K562 (cell line): Measurements from ENCODE around the gene GET3. TPM values are rescaled to one million over a fixed set of nuclear protein-coding genes. Genes with fewer than 3 reads are reported as not detected.
A peak's percentile ranks its signal among the peaks of the same experiment; 100 is the strongest.

Experiments used
- CGGBP1 ChIP-seq: fragments of 250-450 bp; sonication (Bioruptor Pico); IDR thresholded peaks from 2 replicates; pipeline ENCODE4 v1.9.0; 2021; ENCODE audit warnings: mild to moderate bottlenecking
- CHD4 ChIP-seq: fragments of 200-600 bp; sonication (generic); IDR thresholded peaks from 3 replicates; pipeline ENCODE4 v1.6.1; 2012; ENCODE audit warnings: low read depth, mild to moderate bottlenecking, mixed read lengths, low read length, inconsistent platforms; ENCODE audit not compliant: insufficient read depth, insufficient replicate concordance, poor library complexity, severe bottlenecking
- CREB3L1 ChIP-seq: fragments of 450-650 bp; IDR thresholded peaks from 2 replicates; pipeline ENCODE4 v1.6.1; 2014; ENCODE audit warnings: low read depth, mild to moderate bottlenecking, moderate library complexity, borderline replicate concordance
- E2F3 ChIP-seq: fragments of 250-450 bp; sonication (Bioruptor Pico); IDR thresholded peaks from 2 replicates; pipeline ENCODE4 v1.4.0; 2020; ENCODE audit warnings: mild to moderate bottlenecking
- GTF2F1 ChIP-seq: IDR thresholded peaks from 2 replicates; pipeline ENCODE4 v1.6.1; 2011; ENCODE audit warnings: low read depth, low read length, improper control_type of control experiment
- MAFG ChIP-seq: fragments of 450-650 bp; conservative IDR thresholded peaks from 2 replicates; pipeline ENCODE4 v1.6.1; 2016; ENCODE audit warnings: missing genetic modification characterization, missing compliant biosample characterization
- NKRF ChIP-seq: fragments of 450-650 bp; IDR thresholded peaks from 2 replicates; pipeline ENCODE4 v1.6.1; 2016; ENCODE audit warnings: borderline replicate concordance
- POLR2H ChIP-seq: IDR thresholded peaks from 2 replicates; pipeline ENCODE4 v1.6.1; 2016; ENCODE audit warnings: missing genetic modification characterization, low read depth, mild to moderate bottlenecking, control low read depth, missing compliant biosample characterization, moderate library complexity
- POLR3A ChIP-seq: IDR thresholded peaks from 2 replicates; pipeline ENCODE4 v1.6.1; 2011; ENCODE audit warnings: borderline replicate concordance, mild to moderate bottlenecking, moderate library complexity; ENCODE audit not compliant: insufficient read length, insufficient read depth; ENCODE audit errors: extremely low read depth
- TOE1 ChIP-seq, 2 experiments: fragments of 450-650 bp in 1 of 2; sonication (generic) in 1 of 2; formaldehyde crosslinking in 1 of 2; IDR thresholded peaks; 2 replicates each; pipeline versions ENCODE4 v1.7.1 to v1.8.0; 2016 to 2022; ENCODE audit warnings: borderline replicate concordance in 2 of 2, mild to moderate bottlenecking in 2 of 2, antibody characterized with exemption in 1 of 2, inconsistent platforms in 1 of 2, low read depth in 1 of 2, missing genetic modification reagents in 1 of 2, moderate library complexity in 1 of 2
- ZHX1 ChIP-seq: fragments of 150-350 bp; conservative IDR thresholded peaks from 2 replicates; pipeline ENCODE4 v1.6.1; 2014; ENCODE audit warnings: low read length
- polyA plus RNA-seq, 8 experiments: library from polyadenylated mRNA; depleted of rRNA in 4 of 8; stranded (reverse) in 5 of 8; unstranded in 3 of 8; fragments of >200 nt; fragmentation: Nextera tagmentation in 2 of 8; fragmentation: Illumina TruSeq in 1 of 8; extraction: Ambion mirVana in 2 of 8; extraction: Trizol in 1 of 8; gene quantifications; 2 replicates each; pipeline versions ENCODE4 v1.2.1 to v1.2.3, GENCODE V29; 2011 to 2014; ENCODE audit warnings: inconsistent platforms in 1 of 8, missing spikeins in 1 of 8
- total RNA-seq, 7 experiments: library from RNA; depleted of rRNA in 6 of 7; stranded (reverse); fragments of >200 nt in 6 of 7; fragmentation: Illumina TruSeq in 2 of 7; extraction: Trizol in 2 of 7; gene quantifications; 2 replicates each; pipeline versions ENCODE4 v1.2.1 to v1.2.3, GENCODE V29; 2011 to 2021; ENCODE audit warnings: low replicate concordance in 1 of 7

The GET3 gene
- total and polyA plus RNA-seq, 9 of the 15 experiments (the other 6 are each of a cell fraction or from before 2014, with no cell fraction given): 8.3 to 83.5 (median 51.8) TPM

GRCh38 chr19:12782424-12783290 lies 45.4 kb downstream of the GET3 start (continued):
- TF ChIP-seq POLR3A (no peak), CREB3L1 (no peak), NKRF (peak; percentile 71; the same call in 1 of the 2 replicates), TOE1 (IDR thresholded peaks at IDR 0.05; ENCODE audit: borderline replicate concordance) (peak; percentile 66; the same call in 1 of the 2 replicates), TOE1 (CRISPR knock-in tag; IDR thresholded peaks at IDR 0.05; ENCODE audit: borderline replicate concordance, low read depth) (no peak), CHD4 (peak; percentile 21), GTF2F1 (no peak), CGGBP1 (CRISPR knock-in tag) (no peak), POLR2H (tag) (no peak), ZHX1 (no peak), MAFG (tag) (no peak), E2F3 (CRISPR knock-in tag) (peak; percentile 71)
